Dermis microvascular lymphatic vessel endothelial cell (primary cell): ENCODE data around the gene C20orf204. TPM values are rescaled to one million over a fixed set of nuclear protein-coding genes. Genes with fewer than 3 reads are reported as not detected.
"Not testable (repeated sequence)": the region's sequence is repeated elsewhere in the genome, so short reads cannot be mapped to it uniquely, and the experiment has no call there.

Experiments used
- DNase-seq, 2 donors: peaks; one replicate each; pipeline versions ENCODE4 v3.0.0 to v3.0.0-alpha.2; 2010; ENCODE audit warnings: low read depth in 2 of 2
- total RNA-seq: library from RNA; depleted of rRNA; stranded (reverse); fragments of >200 nt; gene quantifications from 2 replicates; pipeline ENCODE4 v1.2.1, GENCODE V29; 2014

C20orf204 gene
- total RNA-seq, 1 donor from 2014 or later = 6.3 TPM

DNA sequence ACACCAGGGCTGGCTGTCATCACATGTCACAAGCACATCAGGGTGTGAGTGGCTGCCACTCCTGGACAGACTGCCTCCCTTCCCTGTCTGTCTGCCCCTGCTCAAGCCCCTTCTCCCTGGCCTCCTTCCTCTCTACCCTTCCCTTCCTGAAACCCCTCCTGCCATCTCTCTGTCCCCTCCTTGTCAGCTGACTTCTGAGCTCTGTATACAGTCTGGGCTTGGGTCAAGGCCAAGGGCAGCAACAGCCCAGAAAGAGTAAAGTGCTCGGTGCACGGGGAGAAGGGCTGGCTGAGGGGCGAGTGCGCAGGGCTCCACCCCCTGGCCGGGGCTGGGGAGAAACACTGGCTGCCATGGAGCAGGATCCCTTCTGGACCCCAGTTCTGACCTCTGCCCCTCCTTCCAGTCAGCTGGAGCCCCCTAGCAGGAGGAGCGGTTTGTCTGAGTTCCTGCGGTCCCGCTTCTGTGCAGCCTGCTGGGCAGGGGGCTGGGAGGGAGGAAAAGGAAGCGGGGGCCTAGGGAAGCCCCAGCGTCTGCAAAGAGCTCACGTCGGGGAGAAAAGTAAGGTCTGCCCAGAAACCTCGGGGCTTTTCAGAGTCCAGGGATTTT lies 46.2 kb downstream of the C20orf204 start:
- no peak for DNase-seq

DNA sequence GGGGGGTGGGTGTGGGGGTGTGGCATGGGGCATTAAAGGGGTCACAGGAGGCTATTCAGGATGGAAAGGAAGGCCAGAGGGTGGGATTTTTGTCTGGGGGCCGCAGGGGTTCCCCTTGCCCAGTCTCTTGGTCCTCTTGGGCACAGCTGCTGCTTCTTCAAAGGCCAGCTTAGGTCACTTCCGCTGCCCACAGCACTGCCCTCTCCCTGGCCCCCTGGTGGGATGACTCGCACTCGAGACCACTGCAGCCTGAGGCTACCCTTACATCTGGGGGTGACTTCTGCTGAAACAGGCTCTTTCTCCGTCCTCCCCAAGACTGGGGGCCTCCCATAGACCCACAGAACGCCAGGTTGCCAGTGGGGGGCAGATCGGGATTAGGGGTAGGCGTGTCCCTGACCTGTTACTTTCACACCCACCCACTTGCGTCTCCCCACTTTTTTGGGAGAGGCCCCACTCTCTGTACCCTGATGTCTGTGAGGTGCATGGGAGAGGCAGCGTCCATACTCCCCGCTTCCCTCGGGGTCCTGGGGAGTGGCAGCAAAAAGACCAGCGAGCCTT lies 46.9 kb downstream of the C20orf204 start:
- no peak for DNase-seq

DNA sequence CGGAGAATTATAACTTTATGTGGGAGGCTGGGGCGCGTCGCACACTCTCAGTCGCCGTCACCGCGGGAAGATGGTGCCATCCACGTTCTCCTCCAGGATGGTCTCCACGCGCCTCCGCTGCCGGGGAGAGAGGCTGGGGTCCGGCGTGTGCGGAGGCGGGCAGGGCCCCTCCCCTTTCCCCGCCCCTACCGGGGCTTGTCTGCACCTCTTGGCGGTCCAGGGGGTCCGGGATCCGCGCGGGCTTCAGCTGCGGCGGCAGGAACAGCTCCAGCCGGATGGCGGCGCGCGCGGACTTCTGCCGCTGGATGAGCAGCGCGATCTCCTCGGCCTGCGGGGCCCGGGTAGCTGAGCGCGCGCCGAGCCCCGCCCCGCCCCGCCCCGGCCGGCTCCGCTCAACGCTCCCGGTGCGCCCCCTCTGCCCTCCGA lies 47.4 kb downstream of the C20orf204 start:
- peak; percentile 36 to 87 for DNase-seq

DNA sequence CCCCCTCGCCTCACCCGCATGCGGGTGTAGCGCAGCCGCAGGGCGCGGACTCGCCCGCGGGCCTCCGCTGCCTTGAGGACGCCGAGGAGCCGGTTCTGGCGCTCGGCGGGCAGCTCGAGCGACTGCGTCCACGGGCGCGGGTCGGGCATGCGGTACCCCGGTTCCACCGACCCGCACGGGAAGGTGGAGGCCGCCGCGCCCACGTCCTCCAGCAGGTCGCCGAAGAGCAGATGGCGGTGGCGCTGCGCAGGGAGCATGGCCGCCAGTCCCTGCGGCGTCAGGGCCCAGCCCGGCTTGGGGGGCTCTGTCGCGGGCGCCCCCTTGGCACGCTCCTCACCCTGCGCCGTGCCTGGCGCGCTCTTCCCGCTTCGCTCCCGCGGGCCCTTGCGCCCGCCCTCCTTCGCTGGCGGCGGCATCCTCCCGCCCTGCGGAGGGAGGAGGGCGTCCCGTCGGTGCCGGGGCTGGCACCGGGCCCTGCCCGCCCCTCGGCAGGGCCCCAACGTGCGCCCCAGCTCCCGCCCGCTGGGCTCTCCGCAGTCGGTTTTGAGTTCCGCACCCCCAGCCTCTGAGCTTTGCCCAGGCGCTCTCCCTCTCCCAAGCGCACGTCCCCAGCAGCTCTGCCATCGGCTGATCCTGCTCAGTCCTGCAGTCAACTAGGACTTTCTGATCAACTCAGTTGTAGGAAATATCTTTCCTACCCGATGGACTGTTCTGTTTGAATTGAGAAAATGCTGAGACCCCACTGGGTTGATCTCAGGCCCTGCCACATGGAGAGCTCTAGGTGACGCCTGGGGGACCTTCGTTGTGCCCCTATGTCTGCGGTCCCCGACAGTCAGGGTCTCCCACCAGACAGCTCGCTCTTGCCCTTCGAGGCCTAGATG lies 48.1 kb downstream of the C20orf204 start, which contains the start of gene LKAAEAR1:
Gene LKAAEAR1 (minus strand): TSS at position 595 of the 881 bp plus-strand sequence. CDS start 179 bp downstream, at position 416.
- no peak for DNase-seq

DNA sequence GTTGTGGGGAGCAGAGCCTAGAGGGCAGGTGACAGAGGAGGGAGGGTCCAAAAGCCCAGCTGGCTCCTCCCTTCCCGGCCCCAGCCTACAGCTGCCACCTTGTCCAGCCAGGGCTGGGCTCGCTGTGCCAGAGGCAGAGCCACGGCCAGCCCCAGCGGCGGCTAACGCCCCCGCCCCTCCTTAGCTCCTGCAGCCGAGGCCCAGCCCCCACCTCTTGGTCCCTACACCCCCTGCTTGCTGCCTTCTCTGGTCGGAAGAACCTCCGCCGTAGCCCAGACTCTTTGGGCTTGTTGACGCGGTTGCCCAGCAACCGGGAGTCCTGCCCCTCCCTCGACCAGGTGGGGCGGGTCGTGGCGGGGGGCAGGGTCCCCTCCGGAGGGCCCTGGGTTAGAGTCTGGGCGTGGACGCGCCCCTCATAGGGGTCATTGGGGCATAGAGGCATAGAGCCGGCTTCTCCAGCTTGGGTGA lies 48.7 kb downstream of the C20orf204 start:
- no peak for DNase-seq

DNA sequence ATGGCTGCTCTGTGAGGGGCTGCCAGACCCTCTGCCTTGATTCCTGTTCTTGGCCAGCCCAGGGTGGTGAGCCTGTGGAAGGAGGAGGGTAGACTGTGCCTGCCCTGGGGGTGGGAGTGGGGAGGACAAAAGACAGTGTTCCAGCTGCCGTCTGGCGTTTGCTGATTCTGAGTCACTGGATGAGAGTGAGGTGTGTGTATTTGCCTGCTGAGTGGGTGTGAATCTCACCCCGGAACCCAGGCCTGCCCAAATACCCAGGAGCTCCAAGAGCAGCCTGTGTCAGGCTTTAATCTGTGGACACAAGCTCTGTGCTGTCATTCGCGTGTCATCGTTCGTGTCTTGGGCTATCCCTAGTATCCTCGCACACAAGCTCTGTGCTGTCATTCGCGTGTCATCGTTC lies 50.8 kb downstream of the C20orf204 start:
- no peak for DNase-seq

DNA sequence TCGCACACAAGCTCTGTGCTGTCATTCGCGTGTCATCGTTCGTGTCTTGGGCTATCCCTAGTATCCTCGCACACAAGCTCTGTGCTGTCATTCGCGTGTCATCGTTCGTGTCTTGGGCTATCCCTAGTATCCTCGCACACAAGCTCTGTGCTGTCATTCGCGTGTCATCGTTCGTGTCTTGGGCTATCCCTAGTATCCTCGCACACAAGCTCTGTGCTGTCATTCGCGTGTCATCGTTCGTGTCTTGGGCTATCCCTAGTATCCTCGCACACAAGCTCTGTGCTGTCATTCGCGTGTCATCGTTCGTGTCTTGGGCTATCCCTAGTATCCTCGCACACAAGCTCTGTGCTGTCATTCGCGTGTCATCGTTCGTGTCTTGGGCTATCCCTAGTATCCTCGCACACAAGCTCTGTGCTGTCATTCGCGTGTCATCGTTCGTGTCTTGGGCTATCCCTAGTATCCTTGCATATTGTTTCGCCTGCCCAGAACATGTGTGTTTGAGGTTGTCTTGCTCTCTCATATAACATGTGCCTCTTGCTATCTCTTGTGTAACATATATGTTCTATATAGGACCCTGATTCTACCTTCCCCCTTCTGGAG lies 51.3 kb downstream of the C20orf204 start:
- DNase-seq = not testable (repeated sequence)

DNA sequence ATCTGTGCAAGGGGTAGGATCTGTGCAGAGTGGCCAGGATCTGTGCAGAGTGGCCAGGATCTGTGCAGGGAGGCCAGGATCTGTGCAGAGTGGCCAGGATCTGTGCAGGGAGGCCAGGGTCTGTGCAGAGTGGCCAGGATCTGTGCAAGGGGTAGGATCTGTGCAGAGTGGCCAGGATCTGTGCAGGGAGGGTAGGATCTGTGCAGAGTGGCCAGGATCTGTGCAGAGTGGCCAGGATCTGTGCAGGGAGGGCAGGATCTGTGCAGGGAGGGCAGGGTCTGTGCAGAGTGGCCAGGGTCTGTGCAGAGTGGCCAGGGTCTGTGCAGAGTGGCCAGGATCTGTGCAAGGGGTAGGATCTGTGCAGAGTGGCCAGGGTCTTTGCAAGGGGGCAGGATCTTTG lies 52.6 kb downstream of the C20orf204 start:
- not testable (repeated sequence) for DNase-seq

Other genes with a start within 250 kb of the C20orf204 start
- gene ZBTB46, start 204.9 kb upstream of the C20orf204 start, total RNA-seq = 67.1 and 69.7 TPM in 2 replicates
- not detected in 2 replicates for gene ABHD16B, start 174.7 kb upstream of the C20orf204 start, total RNA-seq
- gene TPD52L2, start 170.9 kb upstream of the C20orf204 start, total RNA-seq = 112 and 178 TPM in 2 replicates
- 67.3 and 89.9 TPM in 2 replicates for gene DNAJC5, start 141.1 kb upstream of the C20orf204 start, total RNA-seq
- gene UCKL1, start 79.8 kb upstream of the C20orf204 start, total RNA-seq = 26.6 and 45.0 TPM in 2 replicates
- gene ZNF512B, start 66.3 kb upstream of the C20orf204 start, total RNA-seq = 5.9 and 11.0 TPM in 2 replicates
- gene SAMD10, start 56.5 kb upstream of the C20orf204 start, total RNA-seq = 2.4 and 5.9 TPM in 2 replicates
- 40.6 and 49.0 TPM in 2 replicates for gene PRPF6, start 55.0 kb upstream of the C20orf204 start, total RNA-seq
- gene SOX18, start 13.5 kb downstream of the C20orf204 start, total RNA-seq = 27.2 and 75.7 TPM in 2 replicates
- 27.0 and 36.0 TPM in 2 replicates for gene TCEA2, start 27.0 kb downstream of the C20orf204 start, total RNA-seq
- 12.8 and 23.0 TPM in 2 replicates for gene RGS19, start 43.3 kb downstream of the C20orf204 start, total RNA-seq
- gene OPRL1, start 43.9 kb downstream of the C20orf204 start, total RNA-seq = 2.3 and 2.7 TPM in 2 replicates
- gene LKAAEAR1, start 48.2 kb downstream of the C20orf204 start, total RNA-seq = 0.13 and 0.26 TPM in 2 replicates
- gene NPBWR2, start 71.4 kb downstream of the C20orf204 start, total RNA-seq = not detected in 2 replicates
- not detected in 2 replicates for gene MYT1, start 128.3 kb downstream of the C20orf204 start, total RNA-seq
- gene PCMTD2, start 219.6 kb downstream of the C20orf204 start, total RNA-seq = 49.3 and 52.3 TPM in 2 replicates